HepG2 (cell line): ENCODE results near the gene ARHGAP26. TPM values are rescaled to one million over a fixed set of nuclear protein-coding genes. Genes with fewer than 3 reads are reported as not detected.

Source experiments
- ATAC-seq: fragments of 200-7000 bp; cut with Tn5 transposase; 3 replicates; pipeline ENCODE4 v1.9.1; 2020; ENCODE audit warnings: mild to moderate bottlenecking, moderate library complexity
- BruUV-seq: library from RNA; stranded (reverse); fragments of 400-500 nt; replicated peaks from 2 replicates; lab custom pipeline; 2021; lab: Mats Ljungman, UMichigan
- CTCF ChIA-PET: fragments of 300-600 bp; formaldehyde crosslinking; extraction: SDS; loops from one replicate; lab custom pipeline; 2021; ENCODE audit warnings: low total read pairs, inconsistent platforms, low intra/inter-chr PET ratio; lab: Yijun Ruan, JAX
- POLR2A ChIA-PET: fragments of 350-600 bp; sonication (Branson Sonifier 250); formaldehyde crosslinking; loops from one replicate; lab custom pipeline; 2020; ENCODE audit warnings: antibody characterized with exemption, inconsistent platforms; lab: Yijun Ruan, JAX
- DNase-seq: peaks from one replicate; pipeline ENCODE4 v3.0.0-alpha.2; 2015; ENCODE audit warnings: low spot score
- FAIRE-seq: peaks from 3 replicates; lab custom pipeline; 2011; peaks lifted over from hg19 to GRCh38; lab: Jason Lieb, UNC
- H2AFZ ChIP-seq: one replicate; pipeline ENCODE4 v1.6.1; 2011; ENCODE audit warnings: low read length, inconsistent platforms
- H3K27ac ChIP-seq: fragments of 300-600 bp; 3 replicates; pipeline ENCODE4 v1.8.0; 2011; ENCODE audit warnings: mixed run types, mild to moderate bottlenecking, mixed read lengths, low read length, inconsistent platforms; ENCODE audit not compliant: insufficient read depth; ENCODE audit errors: extremely low read length
- H3K27me3 ChIP-seq, 2 experiments: fragments of 200-600 bp in 1 of 2; 2 replicates in 1 of 2; 3 replicates in 1 of 2; pipeline versions ENCODE4 v1.6.0 to v1.8.0; 2011; ENCODE audit warnings: low read length in 2 of 2, mild to moderate bottlenecking in 2 of 2, moderate library complexity in 2 of 2, inconsistent platforms in 1 of 2; ENCODE audit not compliant: insufficient read depth in 2 of 2, control insufficient read depth in 1 of 2
- H3K36me3 ChIP-seq, 2 experiments: fragments of 200-600 bp in 1 of 2; replicated peaks in 1 of 2; 2 replicates in 1 of 2; 3 replicates in 1 of 2; pipeline versions ENCODE4 v1.5.1 to v1.8.0; 2011; ENCODE audit warnings: low read length in 2 of 2, inconsistent platforms in 1 of 2; ENCODE audit not compliant: insufficient read depth in 2 of 2, control insufficient read depth in 1 of 2
- H3K4me1 ChIP-seq: 2 replicates; pipeline ENCODE4 v1.5.1; 2012; ENCODE audit warnings: low read length, inconsistent platforms; ENCODE audit not compliant: insufficient read depth
- H3K4me2 ChIP-seq: 2 replicates; pipeline ENCODE4 v1.6.0; 2011; ENCODE audit warnings: low read depth, low read length, inconsistent platforms
- H3K4me3 ChIP-seq, 3 experiments: fragments of 200-600 bp in 1 of 3; sonication (generic), shearing (Covaris generic) in 1 of 3; replicated peaks in 1 of 3; 2 replicates each; pipeline ENCODE4 v1.5.1; 2011 to 2016; ENCODE audit warnings: low read length in 3 of 3, inconsistent platforms in 2 of 3, low read depth in 2 of 3, mild to moderate bottlenecking in 2 of 3, control low read depth in 1 of 3, mixed read lengths in 1 of 3; ENCODE audit not compliant: insufficient read depth in 1 of 3
- H3K79me2 ChIP-seq: one replicate; pipeline ENCODE4 v1.6.1; 2011; ENCODE audit warnings: low read length, inconsistent platforms; ENCODE audit not compliant: insufficient read depth
- H3K9ac ChIP-seq: 2 replicates; pipeline ENCODE4 v1.6.0; 2011; ENCODE audit warnings: mild to moderate bottlenecking, low read depth, low read length, inconsistent platforms; ENCODE audit not compliant: insufficient read depth
- H3K9me3 ChIP-seq: 2 replicates; pipeline ENCODE4 v1.5.1; 2012; ENCODE audit warnings: mild to moderate bottlenecking, low read length
- H4K20me1 ChIP-seq: 2 replicates; pipeline ENCODE4 v1.6.0; 2011; ENCODE audit warnings: inconsistent platforms, mild to moderate bottlenecking, low read length, moderate library complexity; ENCODE audit not compliant: insufficient read depth
- AKNA ChIP-seq: sonication (generic); formaldehyde crosslinking; IDR thresholded peaks from 2 replicates; pipeline ENCODE4 v1.4.0; 2020; ENCODE audit warnings: missing genetic modification reagents, borderline replicate concordance
- CEBPZ ChIP-seq: IDR thresholded peaks from 2 replicates; pipeline ENCODE4 v1.6.1; 2012; ENCODE audit warnings: low read length, improper control_type of control experiment
- ELF1 ChIP-seq: sonication (generic); formaldehyde crosslinking; IDR thresholded peaks from 2 replicates; pipeline ENCODE4 v1.4.0; 2020; ENCODE audit warnings: missing genetic modification reagents
- FOXP1 ChIP-seq, 2 experiments: fragments of 450-650 bp in 1 of 2; IDR thresholded peaks; 2 replicates each; pipeline ENCODE4 v1.6.1; 2017 to 2018; ENCODE audit warnings: antibody characterized with exemption in 1 of 2
- KMT2B ChIP-seq: IDR thresholded peaks from 2 replicates; pipeline ENCODE4 v1.6.1; 2016; ENCODE audit warnings: missing genetic modification reagents, missing compliant biosample characterization
- NCOR1 ChIP-seq: fragments of 200-600 bp; sonication (generic); IDR thresholded peaks from 2 replicates; pipeline ENCODE4 v1.7.0; 2017; ENCODE audit warnings: antibody characterized with exemption, low read length, borderline replicate concordance
- PCBP1 ChIP-seq: fragments of 200-400 bp; formaldehyde crosslinking; IDR thresholded peaks from 2 replicates; pipeline ENCODE4 v1.6.1; 2017; ENCODE audit warnings: mild to moderate bottlenecking, low read depth, low read length, borderline replicate concordance
- REL ChIP-seq: sonication (generic); formaldehyde crosslinking; conservative IDR thresholded peaks from 2 replicates; pipeline ENCODE4 v1.8.0; 2022; ENCODE audit warnings: mild to moderate bottlenecking, missing genetic modification reagents, moderate library complexity
- SAP130 ChIP-seq: IDR thresholded peaks from 2 replicates; pipeline ENCODE4 v1.6.1; 2016; ENCODE audit warnings: low read depth
- SMAD3 ChIP-seq: sonication (generic); formaldehyde crosslinking; IDR thresholded peaks from 2 replicates; pipeline ENCODE4 v1.4.0; 2020; ENCODE audit warnings: missing genetic modification reagents
- SMAD9 ChIP-seq: sonication (generic); formaldehyde crosslinking; IDR thresholded peaks from 2 replicates; pipeline ENCODE4 v1.5.1; 2020; ENCODE audit warnings: mild to moderate bottlenecking, missing genetic modification reagents
- SPEN ChIP-seq: sonication (generic); formaldehyde crosslinking; IDR thresholded peaks from 2 replicates; pipeline ENCODE4 v1.5.1; 2020; ENCODE audit warnings: low read depth, mild to moderate bottlenecking, missing genetic modification reagents
- TAF1 ChIP-seq: sonication (generic); formaldehyde crosslinking; IDR thresholded peaks from 2 replicates; pipeline ENCODE4 v1.4.0; 2020; ENCODE audit warnings: missing genetic modification reagents
- TBX3 ChIP-seq: fragments of 450-650 bp; IDR thresholded peaks from 2 replicates; pipeline ENCODE4 v1.6.1; 2017; ENCODE audit warnings: antibody characterized with exemption, mild to moderate bottlenecking, inconsistent platforms, borderline replicate concordance
- ZNF546 ChIP-seq: sonication (generic); formaldehyde crosslinking; conservative IDR thresholded peaks from 2 replicates; pipeline ENCODE4 v1.8.1; 2023; ENCODE audit warnings: mild to moderate bottlenecking, missing genetic modification reagents
- ZNF589 ChIP-seq: sonication (generic); formaldehyde crosslinking; conservative IDR thresholded peaks from 2 replicates; pipeline ENCODE4 v1.8.0; 2022; ENCODE audit warnings: mild to moderate bottlenecking, moderate library complexity, missing genetic modification reagents
- WGBS: methylation state at CpG from one replicate; pipeline ENCODE4 v1.1.6; 2017; ENCODE audit warnings: low lambda C conversion rate; 5-methylcytosine and 5-hydroxymethylcytosine counted together
- in situ Hi-C: cut with HindIII; loops from 2 replicates; pipeline ENCODE4 v1.10.0; 2017; ENCODE audit warnings: low pct_unique_long_range_greater_than_20kb; ENCODE audit not compliant: extremely low pct_ligation_motif_present
- intact Hi-C: fragments of 100-400 bp; cut with micrococcal nuclease; formaldehyde crosslinking; loops from one replicate; pipeline ENCODE4 v1.10.0; 2022; ENCODE audit not compliant: unreplicated experiment
- polyA plus RNA-seq, 8 experiments: library from polyadenylated mRNA; depleted of rRNA in 3 of 8; stranded (reverse) in 7 of 8; unstranded in 1 of 8; fragments of >200 nt; fragmentation: Illumina TruSeq in 4 of 8; extraction: Trizol in 4 of 8; gene quantifications; 2 replicates each; pipeline versions ENCODE4 v1.2.1 to v1.2.3, GENCODE V29; 2011 to 2016; ENCODE audit warnings: low read depth in 4 of 8, missing spikeins in 1 of 8, mixed read lengths in 1 of 8; ENCODE audit not compliant: insufficient read depth in 1 of 8
- total RNA-seq, 5 experiments: library from RNA; depleted of rRNA; stranded (reverse); fragments of >200 nt; fragmentation: Illumina TruSeq; extraction: Trizol; gene quantifications; 2 replicates each; pipeline ENCODE4 v1.2.3, GENCODE V29; 2016; ENCODE audit warnings: low read depth in 1 of 5

ARHGAP26 gene
- total and polyA plus RNA-seq, 2 of the 13 experiments (the other 11 are each of a cell fraction or from before 2014, with no cell fraction given): 9.6 to 18.2 TPM

- TF ChIP-seq SAP130: no peak
- TF ChIP-seq TAF1: no peak
- TF ChIP-seq FOXP1 (IDR thresholded peaks at IDR 0.05): no peak
- TF ChIP-seq FOXP1 (CRISPR knock-in tag; IDR thresholded peaks at IDR 0.05): no peak
- TF ChIP-seq SMAD3 (CRISPR knock-in tag): no peak
Measured at GRCh38 chr5:143113461-143113860, 343.3 kb downstream of the ARHGAP26 start (continued).

DNA sequence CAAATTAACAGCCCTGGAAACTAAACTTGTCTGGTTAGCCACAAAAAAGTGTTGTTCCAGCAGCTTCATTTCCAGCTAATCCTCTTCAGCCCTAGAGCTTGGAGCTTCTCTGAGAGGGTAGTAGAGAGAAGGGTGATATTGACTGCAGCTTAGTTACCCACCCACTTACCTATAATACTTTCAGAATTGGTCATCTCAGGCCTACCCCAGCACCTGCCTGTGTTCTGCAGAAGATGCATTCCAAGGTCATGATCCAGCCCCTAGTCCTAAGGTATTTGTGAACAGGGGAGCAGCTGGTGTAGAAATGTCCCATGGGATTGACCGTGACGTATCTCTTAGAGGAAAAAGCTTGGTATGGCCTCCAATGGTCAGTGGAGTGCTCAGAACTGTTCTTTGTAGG lies 344.3 kb downstream of the ARHGAP26 start:
- no peak overlapping the region for H3K27ac ChIP-seq
- 0 out of 5 replicates have a peak, but pooled peaks cover 0 to 2% of the 10 kb centered on the region in 2 experiments for H3K36me3 ChIP-seq
- H2AFZ ChIP-seq: no peak overlapping the region
- no peaks in the 10 kb centered on the region for H3K79me2 ChIP-seq
- no peak overlapping the region for H3K4me3 ChIP-seq
- H3K9me3 ChIP-seq: no peaks in the 10 kb centered on the region
- POLR2A ChIA-PET: no interaction called here
- no TSS peak for BruUV-seq
- no peak overlapping the region for H3K4me2 ChIP-seq
- no peak for DNase-seq
- no peaks in the 10 kb centered on the region for H4K20me1 ChIP-seq
- WGBS: 50% methylated on average over 2 of the region's 2 CpGs
- H3K27me3 ChIP-seq: no peaks in the 10 kb centered on the region
- no peak for FAIRE-seq
- in situ Hi-C loops: no loop called here
- peaks cover 8% of the 10 kb centered on the region for H3K4me1 ChIP-seq
- H3K9ac ChIP-seq: no peak overlapping the region
- TF ChIP-seq KMT2B (CRISPR knock-in tag) (no peak), ZNF546 (CRISPR knock-in tag) (no peak), CEBPZ (no peak), NCOR1 (no peak), SPEN (CRISPR knock-in tag) (no peak), SAP130 (no peak), PCBP1 (no peak), AKNA (no peak), ZNF589 (CRISPR knock-in tag) (no peak), TBX3 (no peak), SMAD9 (CRISPR knock-in tag) (no peak), REL (no peak), ELF1 (no peak)
- TF ChIP-seq, all 625 proteins: peak for 0
- CTCF ChIA-PET: no interaction called here
- no peak for ATAC-seq
- intact Hi-C loops: no loop called here
